HG03135 (cell line): ENCODE measurements around the gene RASGRF1.

Experiments
- ATAC-seq: cut with Tn5 transposase; IDR thresholded peaks from one replicate; pipeline ENCODE4 v1.9.1; 2021; ENCODE audit warnings: mild to moderate bottlenecking, moderate library complexity; ENCODE audit not compliant: unreplicated experiment

The RASGRF1 gene

DNA sequence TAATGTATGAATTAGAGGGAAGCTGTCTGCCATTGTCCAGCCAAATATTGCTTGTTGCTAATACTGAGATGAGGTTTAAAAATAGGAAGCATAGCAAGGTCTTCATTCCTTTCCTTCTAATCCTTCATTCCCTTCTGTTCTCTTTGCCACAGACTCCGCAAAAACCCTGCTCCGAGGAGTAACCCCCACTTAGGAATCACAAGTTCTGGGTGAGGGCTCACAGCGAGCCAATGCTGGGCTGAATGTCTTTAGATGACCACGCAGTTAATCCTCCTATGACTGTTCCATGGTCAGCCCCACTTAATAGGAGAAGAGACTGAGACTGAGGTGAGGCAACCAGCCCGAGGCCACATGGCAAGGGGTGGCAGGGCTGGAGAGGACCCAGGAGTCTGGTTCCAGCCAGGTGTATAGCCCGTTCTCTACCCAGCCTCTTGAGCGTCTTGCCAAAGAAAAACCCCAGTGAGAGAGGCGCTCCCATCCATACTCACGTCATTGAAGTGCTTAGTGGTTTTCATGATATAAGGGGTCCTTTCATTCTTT is 100.8 kb downstream of the RASGRF1 start:
- ATAC-seq = no peak

DNA sequence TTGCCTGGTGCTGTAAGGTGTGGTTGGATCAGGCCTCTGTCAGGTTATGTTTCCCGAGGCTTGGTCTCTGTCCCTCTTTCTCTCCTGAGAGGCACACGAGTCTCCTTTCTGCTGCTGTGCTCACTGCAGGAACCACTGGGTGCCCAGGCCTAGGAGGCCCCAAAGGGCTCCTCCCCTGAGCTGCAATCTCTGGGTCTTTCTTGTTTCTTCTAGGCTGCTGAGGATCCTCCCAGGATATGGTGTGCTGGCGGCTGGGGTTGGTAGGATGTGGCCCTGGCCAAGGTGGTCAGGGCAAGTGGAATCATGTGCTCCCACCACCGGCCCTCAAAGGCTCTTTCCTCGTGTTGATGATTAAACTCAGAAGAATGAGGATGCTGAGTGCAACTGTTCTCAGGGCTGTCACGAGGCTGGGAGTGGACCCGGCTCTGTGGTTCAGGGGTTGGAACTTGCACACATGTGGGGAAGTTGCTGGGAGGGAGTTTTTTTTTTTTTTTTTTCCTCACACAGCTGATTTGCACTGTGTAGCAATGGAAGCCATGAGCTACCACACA is 102.1 kb downstream of the RASGRF1 start:
- ATAC-seq = no peak

DNA sequence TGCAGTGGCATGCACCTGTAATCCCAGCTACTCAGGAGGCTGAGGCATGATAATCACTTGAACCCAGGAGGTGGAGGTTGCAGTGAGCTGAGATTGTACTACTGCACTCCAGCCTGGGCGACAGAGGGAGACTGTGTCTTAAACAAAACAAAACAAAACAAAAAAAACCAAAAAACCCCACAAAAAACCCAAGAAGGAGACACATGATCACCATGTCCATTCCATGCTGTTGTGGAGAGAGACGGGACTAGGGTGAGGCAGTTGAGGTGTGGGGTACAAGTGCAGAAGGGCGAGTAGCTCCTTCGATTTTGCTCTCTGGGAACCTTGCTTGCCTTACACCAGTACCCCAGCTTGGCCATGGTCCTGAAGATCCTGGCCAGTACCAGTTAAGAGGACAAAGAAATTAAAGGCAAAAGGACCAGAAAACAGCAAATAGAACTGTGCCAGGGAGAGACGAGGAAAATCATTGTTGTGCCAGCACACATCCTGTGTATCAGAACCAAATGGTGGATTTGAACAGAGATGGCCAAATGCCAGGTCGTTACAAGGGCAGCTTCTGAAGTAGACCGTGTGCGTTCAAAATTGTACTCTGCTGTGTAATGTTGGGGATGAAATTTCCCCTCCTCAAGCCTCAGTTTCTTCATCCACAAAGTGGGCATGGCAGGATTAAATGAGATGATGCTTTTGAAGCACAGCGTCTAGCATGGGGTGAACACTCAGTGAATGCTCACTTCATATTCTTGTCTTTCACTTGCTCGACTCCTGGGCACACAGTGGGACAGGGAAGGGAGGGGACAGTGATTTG is 102.8 kb downstream of the RASGRF1 start:
- ATAC-seq = no peak

DNA sequence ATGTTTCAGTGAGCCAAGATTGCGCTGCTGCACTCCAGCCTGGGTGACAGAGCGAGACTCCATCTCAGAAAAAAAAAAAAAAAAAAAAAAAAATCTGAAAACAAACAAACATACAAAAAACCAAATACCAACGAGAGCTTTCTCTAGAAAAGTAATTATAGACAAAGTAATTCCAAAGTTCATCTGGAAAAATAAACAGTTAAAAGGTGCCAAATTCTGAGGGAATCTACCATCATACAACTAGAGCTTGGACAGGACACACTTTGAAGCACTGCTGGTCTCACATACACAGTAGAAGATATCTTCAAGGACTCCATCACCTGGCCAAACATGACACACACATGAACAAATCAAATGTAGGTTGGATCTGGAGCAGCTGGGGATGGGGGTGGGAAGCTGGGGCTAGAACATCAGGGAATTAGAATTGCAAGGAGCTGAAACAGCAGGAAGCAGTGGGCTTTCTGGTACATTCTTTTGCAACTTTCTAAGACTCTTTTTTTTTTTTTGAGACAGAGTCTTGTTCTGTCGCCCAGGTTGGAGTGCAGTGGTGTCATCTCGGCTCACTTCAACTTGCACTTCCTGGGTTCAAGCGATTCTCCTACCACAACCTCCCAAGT is 104.6 kb downstream of the RASGRF1 start:
- no peak for ATAC-seq

DNA sequence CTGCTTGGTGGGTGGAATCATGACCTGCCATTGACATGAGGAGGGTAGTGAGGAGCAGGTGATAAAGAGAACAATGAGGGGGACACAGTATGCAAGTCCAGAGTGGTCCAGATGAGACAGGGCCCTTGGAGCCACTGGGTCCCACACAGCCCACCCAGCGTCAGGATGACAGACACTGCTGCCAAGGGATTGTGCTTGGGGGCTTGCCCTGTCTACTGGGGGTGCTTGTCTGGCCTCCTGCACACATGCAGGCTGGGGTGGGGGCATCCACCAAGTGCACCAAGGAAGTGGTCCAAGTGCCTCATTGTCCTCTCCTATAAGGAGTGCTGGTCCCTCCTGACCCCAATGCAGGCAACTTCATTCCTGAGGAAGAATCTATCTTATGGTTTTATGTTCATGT is 106.5 kb downstream of the RASGRF1 start:
- ATAC-seq = no peak

DNA sequence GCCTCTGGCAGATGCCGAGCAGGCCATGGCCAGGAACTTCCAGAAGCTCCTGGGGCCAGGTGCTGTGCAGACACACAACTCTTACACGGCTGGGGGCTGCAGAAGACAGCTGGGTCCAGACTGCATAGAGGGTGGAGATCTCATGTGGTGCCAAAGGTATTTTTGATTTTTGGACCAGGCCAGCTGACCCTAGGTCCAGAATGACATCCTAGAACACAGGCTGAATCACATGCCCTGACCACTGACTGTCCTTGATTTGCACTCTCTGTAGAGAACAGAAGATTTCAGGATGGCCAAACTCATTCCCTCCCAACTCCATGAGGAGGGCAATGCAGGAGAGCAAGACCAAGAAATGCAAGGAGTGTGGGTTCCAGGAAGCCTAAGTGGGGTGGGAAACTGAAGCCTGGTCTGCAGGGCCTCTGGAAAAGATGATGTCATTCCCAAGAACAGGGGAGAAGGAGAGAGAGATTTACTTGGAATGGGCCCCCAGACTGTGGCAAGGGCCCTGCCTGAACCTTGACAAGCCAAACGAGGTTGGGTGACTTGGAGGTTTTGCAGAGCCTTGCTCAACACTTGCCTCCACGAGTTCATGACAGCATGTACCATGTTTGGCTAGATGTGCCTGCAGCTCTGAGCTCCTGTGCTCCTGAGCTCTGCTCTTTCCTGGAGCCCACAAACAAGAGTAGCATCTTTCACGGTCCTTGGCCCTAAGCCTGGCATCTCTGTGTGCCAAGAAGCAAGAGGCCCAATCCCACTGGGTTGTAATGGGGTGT is 107.2 kb downstream of the RASGRF1 start:
- ATAC-seq = no peak

DNA sequence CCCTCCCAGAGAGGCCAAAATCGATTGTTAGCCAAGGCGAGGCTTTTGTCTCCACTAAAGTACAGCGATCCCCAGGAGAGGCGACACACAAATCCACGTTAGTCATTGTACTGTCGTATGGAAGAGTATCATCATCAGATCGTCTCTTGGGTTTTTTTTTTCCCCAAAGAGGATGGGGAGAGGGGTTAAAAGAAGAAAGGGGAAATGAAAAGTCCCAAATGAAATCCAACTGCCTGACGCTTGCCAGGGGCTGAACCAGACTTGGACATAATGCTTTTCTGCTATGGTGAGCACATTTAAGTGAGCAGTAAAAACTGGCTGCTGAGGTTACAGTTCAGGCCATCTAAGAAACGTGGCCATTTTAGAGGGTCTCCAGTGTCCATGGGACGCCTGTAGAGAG is 107.8 kb downstream of the RASGRF1 start:
- ATAC-seq = no peak

DNA sequence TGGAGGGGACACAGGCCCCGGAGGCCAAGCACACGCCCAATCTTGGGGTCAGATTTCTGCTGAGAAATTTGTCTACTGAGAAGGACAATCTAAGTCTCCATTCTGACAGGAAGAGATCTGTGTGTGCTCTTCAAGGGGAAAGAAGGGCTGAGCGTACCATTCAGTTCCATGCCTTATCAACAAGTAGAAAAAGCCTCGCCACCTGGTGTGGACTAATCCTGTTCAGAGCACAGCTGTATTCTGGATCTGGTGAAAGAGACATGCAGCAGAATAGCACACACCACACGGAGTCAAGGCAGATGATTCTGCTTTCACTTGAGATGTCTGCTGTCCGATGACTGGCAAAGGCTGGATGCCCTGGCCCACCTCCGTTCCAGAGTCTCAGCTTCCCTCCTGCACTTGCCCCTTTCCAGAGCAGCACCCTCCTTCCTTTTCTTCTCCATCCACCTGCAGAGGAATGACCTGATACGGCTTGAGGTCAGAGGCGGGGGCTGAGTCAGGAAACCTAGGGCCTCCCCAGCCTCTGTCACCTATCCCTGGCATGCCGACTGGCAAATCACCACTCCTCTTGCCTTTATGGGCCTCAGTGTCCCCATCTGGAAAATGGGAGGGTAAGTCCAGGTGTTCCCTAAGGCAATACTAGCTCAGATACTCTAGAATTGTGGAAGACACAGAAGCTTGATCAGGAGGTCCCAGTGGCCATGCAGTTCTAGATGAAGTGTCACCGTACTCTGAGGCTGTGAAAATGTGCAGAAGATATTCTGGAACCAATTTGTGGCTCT is 108.9 kb downstream of the RASGRF1 start:
- no peak for ATAC-seq

DNA sequence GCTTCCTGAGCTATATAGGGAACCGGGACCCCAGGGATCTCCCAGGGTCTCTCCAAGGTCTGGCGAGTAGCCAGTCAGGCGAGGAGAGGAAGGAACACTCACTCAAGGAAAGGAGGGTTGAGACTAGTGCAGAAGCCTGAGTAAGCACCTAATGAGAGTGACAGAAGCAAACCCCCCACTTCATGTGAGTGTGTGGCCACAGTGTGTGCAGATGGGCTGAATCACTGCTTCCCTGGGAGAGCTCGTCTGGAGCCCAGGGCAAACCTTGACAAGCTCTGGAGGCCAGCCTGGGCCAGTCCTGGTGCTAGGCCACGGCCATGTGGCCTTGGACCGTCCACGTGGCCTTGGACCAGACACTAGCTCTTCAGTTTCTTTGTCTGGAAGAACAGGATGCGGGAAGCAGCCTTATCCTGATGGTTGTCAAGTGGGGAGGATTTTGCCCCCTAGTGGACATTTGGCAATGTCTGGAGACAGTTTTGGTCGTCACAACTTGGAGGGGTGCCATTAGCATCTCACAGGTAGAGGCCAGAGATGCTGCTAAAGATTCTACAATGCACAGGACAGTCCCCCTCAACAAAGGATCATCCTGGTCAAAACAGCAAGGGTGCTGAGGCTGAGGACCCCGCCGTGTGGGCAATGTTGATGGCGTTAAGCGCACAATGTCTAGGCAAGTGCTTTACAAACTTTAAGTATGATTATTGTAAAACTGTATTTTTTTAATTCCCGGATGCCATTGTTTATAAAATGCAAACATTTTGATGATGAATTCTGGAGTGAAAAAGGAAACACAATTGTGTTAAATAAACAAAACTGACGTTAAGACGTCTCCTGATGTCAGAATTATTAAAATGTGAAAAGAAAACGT is 110.9 kb downstream of the RASGRF1 start:
- ATAC-seq = no peak

DNA sequence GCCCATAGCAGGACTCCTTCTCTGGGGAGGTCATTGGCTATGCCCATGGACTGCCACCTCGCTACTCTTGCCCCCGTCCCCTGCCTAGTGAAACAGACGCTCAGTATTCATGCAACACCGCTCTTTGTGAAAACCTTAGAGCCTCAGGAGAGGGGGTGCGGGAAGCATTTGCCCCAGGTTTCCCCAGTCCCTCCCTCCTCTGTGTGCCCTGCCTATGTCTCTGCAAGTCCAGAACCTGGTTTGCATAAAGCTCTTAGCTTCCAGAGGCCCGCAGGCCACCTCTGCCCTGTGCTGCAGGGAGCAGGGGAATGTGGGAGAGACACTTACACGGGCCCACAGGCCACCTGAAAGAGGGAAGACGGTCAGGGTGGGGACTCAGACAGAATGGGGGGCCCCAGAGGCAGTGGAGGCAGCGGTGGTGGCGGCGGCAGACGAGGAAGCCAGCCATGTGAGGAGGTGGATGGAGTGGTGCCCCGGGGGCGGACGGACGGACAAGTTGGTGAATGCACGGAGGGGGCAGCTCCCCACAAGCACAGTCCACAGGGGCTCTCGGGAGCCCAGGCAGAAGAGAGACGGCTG is 111.9 kb downstream of the RASGRF1 start:
- no peak for ATAC-seq

DNA sequence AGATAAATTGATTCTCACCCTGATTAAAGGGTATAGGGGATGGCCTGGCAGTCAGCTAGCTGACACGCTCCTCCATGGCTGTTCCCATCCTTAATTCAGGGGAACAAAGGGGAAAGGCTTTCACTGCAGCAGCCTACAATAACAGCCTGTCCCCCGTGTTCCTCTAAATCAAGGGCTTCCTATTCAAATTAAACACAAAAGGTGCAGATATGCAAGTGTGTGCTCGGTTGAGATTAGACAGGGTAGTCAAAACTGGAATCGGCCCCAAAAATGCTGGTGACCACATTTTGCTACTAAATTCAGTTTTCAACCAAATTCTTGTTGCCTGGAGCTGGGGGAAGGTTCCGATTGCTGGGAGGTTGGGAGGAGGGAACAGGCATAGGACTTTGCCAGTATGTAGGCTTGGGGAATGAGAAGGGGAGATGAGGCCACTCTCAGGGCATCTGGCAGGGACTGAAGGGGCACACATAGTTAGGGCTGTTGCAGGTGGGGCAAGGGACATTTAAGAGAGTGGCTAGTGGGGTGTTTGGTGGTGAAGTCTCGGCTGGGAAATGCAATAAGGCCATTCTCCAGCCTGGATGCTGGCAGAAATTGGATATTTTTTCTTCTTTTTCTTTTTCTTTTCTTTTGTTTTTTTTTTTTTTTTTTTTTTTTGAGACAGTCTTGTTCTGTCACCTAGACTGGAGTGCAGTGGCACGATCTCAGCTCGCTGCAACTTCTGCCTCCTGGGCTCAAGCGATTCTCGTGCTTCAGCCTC is 112.8 kb downstream of the RASGRF1 start:
- ATAC-seq = peak; percentile 37

DNA sequence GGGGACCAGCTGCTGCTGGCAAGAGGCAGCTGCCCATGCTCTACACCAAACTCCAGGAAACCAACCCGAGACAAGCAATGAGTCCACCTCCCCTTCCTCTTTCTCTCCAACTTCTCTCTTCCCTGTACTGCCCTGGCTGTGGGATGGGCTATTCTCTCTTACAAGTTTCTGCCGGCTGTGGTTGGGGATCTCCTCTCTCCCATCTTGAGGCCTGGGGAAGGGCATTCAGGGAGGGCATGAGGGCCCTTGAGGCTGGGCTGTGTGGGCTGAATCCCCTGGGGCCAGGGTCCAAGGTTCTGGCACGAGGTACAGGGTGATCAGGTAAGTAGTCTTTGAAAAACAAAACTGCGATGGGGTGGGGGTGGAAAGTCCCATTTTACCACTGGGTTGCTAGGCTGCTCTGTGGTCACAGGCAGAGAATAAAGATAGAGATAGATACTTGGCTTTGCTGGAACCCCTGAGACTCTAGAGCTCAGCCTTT is 113.4 kb downstream of the RASGRF1 start:
- ATAC-seq = peak; percentile 73

DNA sequence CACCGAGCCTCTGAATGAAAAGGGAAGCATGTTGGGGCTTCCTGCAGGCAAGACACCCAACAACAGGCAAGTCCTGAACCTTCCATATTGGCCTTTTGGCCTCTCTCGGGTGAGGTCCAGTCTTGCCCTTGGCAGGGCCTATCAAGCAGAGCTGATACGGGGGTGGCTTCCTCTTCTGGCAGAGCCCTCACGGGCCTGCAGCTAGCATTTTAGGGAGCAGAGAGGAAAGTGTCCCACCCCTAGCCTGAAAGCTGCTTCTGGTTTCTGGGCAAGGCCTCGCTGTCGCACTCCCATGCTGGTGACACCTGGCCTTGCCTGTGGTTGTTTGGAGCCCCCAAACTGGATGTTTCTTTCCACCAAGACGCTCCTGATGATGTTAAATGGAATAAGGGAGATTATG is 113.9 kb downstream of the RASGRF1 start:
- no peak for ATAC-seq

DNA sequence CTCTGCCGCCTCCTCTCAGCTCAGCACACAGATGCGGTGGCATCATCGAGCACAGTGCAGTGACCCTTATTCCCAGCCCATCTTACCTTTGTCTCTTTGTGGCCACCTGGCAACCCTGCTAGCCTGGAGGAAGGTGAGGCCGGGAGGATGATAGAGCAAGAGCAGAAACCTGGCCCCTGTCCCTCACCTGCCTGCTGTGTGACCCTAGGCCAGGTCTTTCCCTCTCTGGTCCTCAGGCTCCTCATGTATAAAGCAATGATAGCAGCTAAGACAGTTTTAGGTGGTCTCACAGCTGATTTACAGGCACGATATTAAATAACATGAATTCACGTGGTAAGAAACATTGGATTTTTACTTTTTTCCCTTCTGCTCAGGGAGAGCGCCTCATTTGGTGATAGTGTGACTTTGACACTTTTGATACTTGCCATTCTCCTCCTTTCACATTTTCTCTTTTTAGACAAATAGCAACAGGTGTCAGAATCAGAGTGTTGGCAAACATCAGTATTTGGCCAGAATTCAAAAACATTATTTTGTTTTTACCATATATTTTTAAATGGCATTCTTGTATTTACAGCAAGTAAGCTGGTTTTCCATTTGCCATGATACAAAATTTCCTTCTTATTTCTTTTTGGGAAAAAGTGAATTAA is 116.2 kb downstream of the RASGRF1 start:
- no peak for ATAC-seq

DNA sequence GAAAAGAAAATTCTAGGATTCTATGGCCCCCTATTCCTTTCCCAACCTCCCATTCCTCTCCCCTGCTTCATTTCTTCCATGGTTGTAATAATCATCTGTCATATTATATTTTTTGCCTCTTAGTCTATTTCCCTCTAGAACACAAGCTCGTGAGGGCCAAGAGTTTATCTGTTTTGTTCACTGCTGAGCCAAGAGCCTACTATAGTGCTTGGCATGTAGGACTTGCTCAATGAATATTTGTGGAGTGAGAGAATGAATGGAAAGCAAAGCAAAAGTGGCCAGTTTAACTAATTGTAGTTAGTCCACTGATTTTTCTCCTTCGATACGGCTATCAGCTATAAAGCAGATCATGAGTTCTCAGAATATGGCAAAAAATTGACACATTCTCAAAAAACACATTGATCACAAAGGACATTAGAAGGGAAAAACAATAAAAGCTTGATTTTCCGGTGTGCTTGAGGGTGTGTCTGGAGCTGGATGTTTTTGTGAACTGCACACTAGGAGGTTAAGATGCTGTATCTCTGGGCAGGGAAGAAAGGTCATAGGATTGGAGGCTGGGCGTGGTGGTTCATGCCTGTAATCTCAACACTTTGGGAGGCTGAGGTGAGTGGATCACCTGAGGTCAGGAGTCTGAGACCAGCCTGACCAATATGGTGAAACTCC is 120.8 kb downstream of the RASGRF1 start:
- no peak for ATAC-seq

DNA sequence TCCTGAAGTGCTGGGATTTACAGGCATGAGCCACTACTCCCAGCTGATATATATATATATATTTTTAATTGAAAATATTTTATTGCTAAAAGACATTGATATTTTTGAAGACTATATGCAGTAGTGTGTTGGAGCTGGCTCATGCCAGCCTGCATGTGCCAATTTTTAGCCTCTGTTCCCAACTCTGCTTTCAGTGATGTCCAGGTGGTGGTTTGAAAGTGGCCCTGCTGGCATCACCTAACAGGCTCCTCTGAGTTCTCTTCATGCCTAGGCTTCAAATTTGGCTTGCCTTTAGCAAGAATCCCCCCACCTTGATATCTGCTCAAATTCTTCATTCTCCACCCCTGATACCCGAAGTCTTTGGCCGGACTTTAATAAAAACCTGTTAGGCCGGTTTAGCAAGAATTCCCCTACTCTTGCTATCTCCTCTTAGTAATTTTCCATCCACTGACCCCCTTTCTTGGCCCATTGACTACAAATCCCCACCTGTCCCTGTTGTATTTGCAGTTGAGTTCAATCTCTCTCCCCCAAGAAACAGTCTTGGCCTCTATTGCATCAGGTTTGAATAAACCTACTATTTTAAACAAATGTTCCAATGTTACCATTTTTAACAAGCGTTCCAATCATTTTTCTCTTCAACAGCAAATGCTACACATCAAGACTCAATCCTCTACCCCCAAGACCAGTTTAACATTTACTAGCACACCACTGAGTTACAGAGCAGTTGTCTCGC is 121.9 kb downstream of the RASGRF1 start:
- no peak for ATAC-seq

DNA sequence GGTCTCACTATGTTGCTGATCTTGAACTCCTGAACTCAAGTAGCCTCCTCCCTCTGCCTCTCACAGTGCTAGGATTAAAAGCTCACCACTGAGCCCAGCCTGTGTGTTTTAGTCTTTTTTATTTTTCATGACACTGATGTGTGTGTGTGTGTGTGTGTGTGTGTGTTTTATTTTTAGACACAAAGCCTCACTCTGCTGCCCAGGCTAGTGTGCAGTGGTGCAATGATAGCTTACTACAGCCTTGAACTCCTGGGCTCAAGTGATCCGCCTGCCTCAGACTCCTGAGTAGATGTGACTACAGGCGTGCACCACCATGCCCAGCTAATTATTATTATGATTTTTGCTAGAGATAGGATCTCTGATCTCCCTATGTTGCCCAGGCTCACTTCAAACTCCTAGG is 122.5 kb downstream of the RASGRF1 start:
- ATAC-seq = no peak
